ENCODE results near the gene TAGLN2.

Gene TAGLN2

GRCh38 chr1:159869607-159870006 lies 55.7 kb downstream of the TAGLN2 start:
- TF ChIP-seq, protein P1, sequence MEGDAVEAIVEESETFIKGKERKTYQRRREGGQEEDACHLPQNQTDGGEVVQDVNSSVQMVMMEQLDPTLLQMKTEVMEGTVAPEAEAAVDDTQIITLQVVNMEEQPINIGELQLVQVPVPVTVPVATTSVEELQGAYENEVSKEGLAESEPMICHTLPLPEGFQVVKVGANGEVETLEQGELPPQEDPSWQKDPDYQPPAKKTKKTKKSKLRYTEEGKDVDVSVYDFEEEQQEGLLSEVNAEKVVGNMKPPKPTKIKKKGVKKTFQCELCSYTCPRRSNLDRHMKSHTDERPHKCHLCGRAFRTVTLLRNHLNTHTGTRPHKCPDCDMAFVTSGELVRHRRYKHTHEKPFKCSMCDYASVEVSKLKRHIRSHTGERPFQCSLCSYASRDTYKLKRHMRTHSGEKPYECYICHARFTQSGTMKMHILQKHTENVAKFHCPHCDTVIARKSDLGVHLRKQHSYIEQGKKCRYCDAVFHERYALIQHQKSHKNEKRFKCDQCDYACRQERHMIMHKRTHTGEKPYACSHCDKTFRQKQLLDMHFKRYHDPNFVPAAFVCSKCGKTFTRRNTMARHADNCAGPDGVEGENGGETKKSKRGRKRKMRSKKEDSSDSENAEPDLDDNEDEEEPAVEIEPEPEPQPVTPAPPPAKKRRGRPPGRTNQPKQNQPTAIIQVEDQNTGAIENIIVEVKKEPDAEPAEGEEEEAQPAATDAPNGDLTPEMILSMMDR (IDR thresholded peaks at IDR 0.05; ENCODE audit: borderline replicate concordance, control extremely low read depth, extremely low read depth, insufficient read depth, missing control alignments), result no peak
- in situ Hi-C loops (cut with MboI; ENCODE audit: low sequenced_read_pairs, unreplicated experiment), result no loop called here
- no peak for DNase-seq (ENCODE audit: low spot score)

DNA sequence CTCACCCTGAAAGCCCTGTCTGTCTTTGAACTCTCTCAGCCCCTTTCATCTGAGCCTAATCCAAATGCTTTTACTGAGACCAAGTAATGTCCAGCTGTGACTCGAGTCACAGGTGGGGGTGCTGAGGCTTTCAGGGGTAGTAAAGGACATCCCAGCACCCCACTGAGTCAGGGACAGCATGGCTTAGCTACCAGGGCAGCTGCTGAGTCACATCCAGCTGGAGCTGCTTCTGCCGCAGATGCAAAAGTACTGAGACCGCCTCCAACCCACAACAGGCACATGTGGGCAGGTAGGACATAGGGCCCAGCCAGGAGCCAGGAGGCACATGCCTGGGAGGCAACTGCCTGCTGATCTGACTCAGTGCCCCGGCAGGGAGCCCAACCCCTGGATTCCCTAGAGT lies 56.1 kb downstream of the TAGLN2 start:
- DNase-seq (ENCODE audit: low spot score), result no peak
- in situ Hi-C loops (cut with MboI; ENCODE audit: low sequenced_read_pairs, unreplicated experiment), result no loop called here
- TF ChIP-seq, protein P1 (IDR thresholded peaks at IDR 0.05; ENCODE audit: borderline replicate concordance, control extremely low read depth, extremely low read depth, insufficient read depth, missing control alignments), result no peak

- no peak for DNase-seq (ENCODE audit: low spot score)
- in situ Hi-C loops (cut with MboI; ENCODE audit: low sequenced_read_pairs, unreplicated experiment), result no loop called here
- TF ChIP-seq, protein P1 (IDR thresholded peaks at IDR 0.05; ENCODE audit: borderline replicate concordance, control extremely low read depth, extremely low read depth, insufficient read depth, missing control alignments), result no peak
Measured at GRCh38 chr1:159868766-159869165, 56.5 kb downstream of the TAGLN2 start.
